Measurements from ENCODE around the gene ERP44. TPM values are rescaled to one million over a fixed set of nuclear protein-coding genes. Genes with fewer than 3 reads are reported as not detected.

Gene ERP44
- total RNA-seq, 2 donors from 2014 or later, result 27.8 to 30.2 TPM

DNA sequence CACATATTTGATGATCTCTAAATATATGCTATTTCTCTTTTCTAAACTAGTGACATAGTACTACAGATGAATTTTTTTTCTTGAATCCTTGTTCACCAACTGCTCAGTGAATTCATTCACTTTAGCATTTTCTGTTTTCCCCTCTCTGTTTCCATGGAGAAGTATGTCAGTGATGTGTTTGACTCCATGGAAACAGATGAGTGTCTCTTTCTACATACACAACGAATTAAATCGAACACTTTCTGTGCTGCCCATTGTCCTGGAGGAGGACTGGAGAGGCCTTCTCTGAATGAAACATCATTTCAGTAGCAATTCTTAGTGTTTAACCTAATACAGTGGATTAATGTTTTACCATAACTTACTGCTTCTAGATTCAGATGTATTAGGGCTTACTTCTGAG, 9.8 kb upstream of the ERP44 start:
- TF ChIP-seq CTCF (IDR thresholded peaks at IDR 0.05), result no peak
- no peak for DNase-seq
- Histone ChIP-seq H3K9ac (ENCODE audit: low read depth in 2 of 2, low read length in 2 of 2) (no peak overlapping the region), H3K27me3 (no peaks in the 10 kb centered on the region), H3K36me3 (peaks cover 9% of the 10 kb centered on the region), H3K4me1 (no peaks in the 10 kb centered on the region), H3K4me3 (no peak overlapping the region), H3K27ac (no peak overlapping the region), H3K9me3 (no peaks in the 10 kb centered on the region)
- intact Hi-C loops (cut with DNase I), result no loop called here

DNA sequence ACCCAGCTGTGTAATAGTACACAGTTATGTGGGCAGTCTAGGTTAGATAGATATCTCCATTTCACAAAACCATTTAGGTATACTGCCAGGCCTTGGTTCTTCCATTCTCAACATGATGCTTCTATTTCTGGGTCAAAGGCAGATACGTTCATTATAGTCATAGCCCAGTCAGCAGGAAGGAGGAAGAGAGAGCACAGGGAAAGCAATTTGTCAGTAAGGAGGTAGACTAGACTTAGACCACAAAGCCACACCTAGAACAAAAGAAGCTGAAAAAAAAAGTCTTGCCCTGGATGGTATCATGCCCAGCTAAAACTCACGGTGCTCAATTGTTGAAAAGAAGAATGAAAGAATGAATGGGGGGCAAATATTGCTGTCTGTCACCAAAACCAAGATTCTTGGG, 7.8 kb upstream of the ERP44 start:
- Histone ChIP-seq H3K9ac (ENCODE audit: low read depth in 2 of 2, low read length in 2 of 2) (no peak overlapping the region), H3K27ac (no peak overlapping the region), H3K36me3 (peaks cover 9% of the 10 kb centered on the region), H3K27me3 (no peaks in the 10 kb centered on the region), H3K4me1 (no peaks in the 10 kb centered on the region), H3K4me3 (no peak overlapping the region), H3K9me3 (no peaks in the 10 kb centered on the region)
- intact Hi-C loops (cut with DNase I), result no loop called here
- DNase-seq, result no peak
- no peak for TF ChIP-seq CTCF (IDR thresholded peaks at IDR 0.05)

GRCh38 chr9:100105861-100106260, 7.1 kb upstream of the ERP44 start:
- Histone ChIP-seq H3K4me3 (no peak overlapping the region), H3K9ac (ENCODE audit: low read depth in 2 of 2, low read length in 2 of 2) (no peak overlapping the region), H3K27me3 (no peaks in the 10 kb centered on the region), H3K27ac (no peak overlapping the region), H3K9me3 (no peaks in the 10 kb centered on the region), H3K36me3 (peaks cover 9% of the 10 kb centered on the region), H3K4me1 (no peaks in the 10 kb centered on the region)
- intact Hi-C loops (cut with DNase I), result no loop called here
- no peak for DNase-seq
- no peak for TF ChIP-seq CTCF (IDR thresholded peaks at IDR 0.05)

GRCh38 chr9:100104314-100104713, 5.5 kb upstream of the ERP44 start:
- intact Hi-C loops (cut with DNase I), result no loop called here
- no peak overlapping the region for H3K9ac ChIP-seq (ENCODE audit: low read depth in 2 of 2, low read length in 2 of 2)
- no peaks in the 10 kb centered on the region for H3K27me3 ChIP-seq
- no peak for DNase-seq
- no peaks in the 10 kb centered on the region for H3K4me1 ChIP-seq
- no peak overlapping the region for H3K27ac ChIP-seq
- no peak for TF ChIP-seq CTCF (IDR thresholded peaks at IDR 0.05)
- no peak overlapping the region for H3K4me3 ChIP-seq
- H3K9me3 ChIP-seq, result no peaks in the 10 kb centered on the region
- H3K36me3 ChIP-seq, result peaks cover 9% of the 10 kb centered on the region

DNA sequence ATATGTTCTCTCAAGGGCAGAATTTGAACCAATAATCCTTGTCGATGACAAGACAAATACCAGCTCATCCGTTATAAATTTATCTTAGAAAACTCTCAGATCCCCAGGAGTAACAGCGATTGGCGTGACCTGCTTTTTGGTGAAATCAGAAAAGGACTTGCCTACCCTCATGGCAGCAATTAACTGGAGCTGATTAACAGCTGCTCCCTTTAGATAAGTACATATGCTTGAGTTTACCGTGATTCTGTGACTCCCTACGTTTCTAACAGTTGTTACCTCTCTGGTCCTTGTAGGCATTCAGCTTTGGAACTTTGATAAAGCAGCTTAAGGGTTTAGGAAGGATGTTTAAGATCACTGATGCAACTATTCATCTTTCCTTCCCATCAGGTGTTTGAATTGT, 2.8 kb upstream of the ERP44 start:
- intact Hi-C loops (cut with DNase I), result no loop called here

More for the DNA sequence above, 2.8 kb upstream of the ERP44 start:
- H3K9ac ChIP-seq (ENCODE audit: low read depth in 2 of 2, low read length in 2 of 2), result no peak overlapping the region
- no peak for DNase-seq
- no peaks in the 10 kb centered on the region for H3K27me3 ChIP-seq
- H3K27ac ChIP-seq, result no peak overlapping the region
- H3K36me3 ChIP-seq, result peaks cover 9% of the 10 kb centered on the region
- no peak overlapping the region for H3K4me3 ChIP-seq
- H3K4me1 ChIP-seq, result no peaks in the 10 kb centered on the region
- TF ChIP-seq CTCF (IDR thresholded peaks at IDR 0.05), result no peak
- H3K9me3 ChIP-seq, result no peaks in the 10 kb centered on the region

Measured in colonic mucosa (tissue), 4 donors.